GM23248 (cell line): Measurements from ENCODE around the gene CFAP57. TPM values are rescaled to one million over a fixed set of nuclear protein-coding genes. Genes with fewer than 3 reads are reported as not detected.

Source experiments
- DNase-seq: peaks from one replicate; pipeline ENCODE4 v3.0.0-alpha.2; 2015
- H2AFZ ChIP-seq: fragments of 200-600 bp; sonication (generic); 2 replicates; pipeline ENCODE4 v1.6.1; 2016; ENCODE audit warnings: antibody characterized with exemption
- H3F3A ChIP-seq: fragments of 200-600 bp; sonication (generic); 2 replicates; pipeline ENCODE4 v1.6.1; 2016; ENCODE audit warnings: mild to moderate bottlenecking, antibody characterized with exemption, mixed run types; ENCODE audit not compliant: insufficient read depth
- H3K27ac ChIP-seq: fragments of 200-600 bp; sonication (generic); 2 replicates; pipeline ENCODE4 v1.5.1; 2016; ENCODE audit warnings: mild to moderate bottlenecking
- H3K27me3 ChIP-seq: fragments of 200-600 bp; sonication (generic); replicated peaks from 2 replicates; pipeline ENCODE4 v1.6.1; 2016; ENCODE audit warnings: mild to moderate bottlenecking; ENCODE audit not compliant: insufficient read depth
- H3K36me3 ChIP-seq: fragments of 200-600 bp; sonication (generic); 2 replicates; pipeline ENCODE4 v1.6.1; 2016; ENCODE audit warnings: low read depth, mild to moderate bottlenecking
- H3K4me1 ChIP-seq: fragments of 200-600 bp; sonication (generic); 2 replicates; pipeline ENCODE4 v1.6.1; 2016; ENCODE audit warnings: mild to moderate bottlenecking; ENCODE audit not compliant: insufficient read depth
- H3K4me2 ChIP-seq: fragments of 200-600 bp; sonication (generic); one replicate; pipeline ENCODE4 v1.6.1; 2016; ENCODE audit warnings: mild to moderate bottlenecking; ENCODE audit not compliant: unreplicated experiment
- H3K4me3 ChIP-seq: fragments of 200-600 bp; sonication (generic); 2 replicates; pipeline ENCODE4 v1.5.1; 2016; ENCODE audit warnings: mild to moderate bottlenecking
- H3K79me2 ChIP-seq: fragments of 200-600 bp; sonication (generic); 2 replicates; pipeline ENCODE4 v1.6.1; 2016; ENCODE audit warnings: mild to moderate bottlenecking; ENCODE audit not compliant: insufficient read depth
- H3K9ac ChIP-seq: fragments of 200-600 bp; sonication (generic); 2 replicates; pipeline ENCODE4 v1.6.1; 2016; ENCODE audit warnings: mild to moderate bottlenecking
- H3K9me2 ChIP-seq: fragments of 200-600 bp; sonication (generic); 2 replicates; pipeline ENCODE4 v1.6.1; 2016; ENCODE audit warnings: mixed run types, mild to moderate bottlenecking, moderate library complexity; ENCODE audit not compliant: insufficient read depth
- H3K9me3 ChIP-seq: fragments of 200-600 bp; sonication (generic); one replicate; pipeline ENCODE4 v1.6.1; 2017; ENCODE audit warnings: low read depth
- H4K20me1 ChIP-seq: fragments of 200-600 bp; sonication (generic); 2 replicates; pipeline ENCODE4 v1.6.0; 2016; ENCODE audit not compliant: insufficient read depth
- EZH2 ChIP-seq: fragments of 200-600 bp; sonication (generic); IDR thresholded peaks from 2 replicates; pipeline ENCODE4 v1.6.1; 2018; ENCODE audit warnings: antibody characterized with exemption, mild to moderate bottlenecking; ENCODE audit not compliant: insufficient read depth, poor library complexity, severe bottlenecking
- EZH2phosphoT487 ChIP-seq: fragments of 200-600 bp; sonication (generic); IDR thresholded peaks from 2 replicates; pipeline ENCODE4 v1.6.1; 2018; ENCODE audit warnings: antibody characterized with exemption, moderate library complexity, mild to moderate bottlenecking, low read depth; ENCODE audit not compliant: insufficient read depth
- WGBS, 2 experiments: methylation state at CpG; one replicate each; pipeline ENCODE4 v1.1.6; 2015 to 2017; ENCODE audit warnings: low lambda C conversion rate in 2 of 2, low coverage in 1 of 2; ENCODE audit errors: missing lambda C conversion rate in 2 of 2; 5-methylcytosine and 5-hydroxymethylcytosine counted together
- in situ Hi-C: fragments of 300-500 bp; cut with MboI; formaldehyde crosslinking; loops from 2 replicates; pipeline ENCODE4 v1.15.0; 2020
- polyA plus RNA-seq: library from polyadenylated mRNA; unstranded; fragments of >200 nt; fragmentation: Nextera tagmentation; extraction: Ambion mirVana; gene quantifications from 2 replicates; pipeline ENCODE4 v1.2.1, GENCODE V29; 2016
- total RNA-seq: library from RNA; depleted of rRNA; stranded (reverse); fragments of >200 nt; shearing (Covaris generic); gene quantifications from 2 replicates; pipeline ENCODE4 v1.2.3, GENCODE V29; 2014; rRNA removed

CFAP57 gene
- total RNA-seq (0.32 and 0.63 TPM in 2 replicates), polyA plus RNA-seq (0.32 and 0.35 TPM in 2 replicates)

DNA sequence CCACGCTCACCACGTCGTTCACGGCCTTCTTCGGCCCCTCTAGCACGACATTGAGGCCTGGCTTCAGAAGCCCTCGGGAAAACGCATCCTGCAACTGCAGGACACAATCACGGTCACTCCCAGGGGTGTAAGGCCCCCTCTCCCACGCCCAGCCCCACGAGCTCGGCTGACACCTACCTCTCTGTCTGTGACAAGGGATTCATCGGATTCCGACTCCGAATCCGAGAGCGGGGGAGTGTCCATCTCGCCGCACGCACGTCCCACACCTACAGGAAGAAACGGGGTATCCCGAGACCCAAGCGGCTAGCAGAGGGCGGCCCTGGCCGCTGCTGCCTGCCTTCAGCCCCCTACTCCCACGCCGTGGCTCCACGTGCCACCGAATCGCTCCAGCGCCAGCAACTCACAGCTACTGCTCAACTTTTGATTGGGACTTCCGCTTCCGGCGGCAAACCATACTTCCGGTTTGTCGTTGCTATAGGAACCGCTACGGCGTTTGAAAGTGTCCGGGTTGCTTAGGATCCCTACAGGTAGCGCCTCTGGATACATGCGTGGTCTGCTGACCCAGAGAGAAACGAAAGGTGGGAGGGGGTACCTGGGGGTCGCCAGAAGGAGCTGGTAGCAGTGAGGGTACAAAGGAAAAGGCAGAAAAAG lies at the start of gene CFAP57, which contains the start of gene EBNA1BP2:
CFAP57 (plus strand) TSS at position 455 of the 651 bp plus-strand sequence. CDS start 424 bp downstream, outside the sequence.
EBNA1BP2 (minus strand) TSS at position 415 of the 651 bp plus-strand sequence; CDS start at position 243, 172 bp downstream.
- 1% methylated on average over 41 to 45 of the region's 45 CpGs for WGBS, 2 experiments
- Histone ChIP-seq H2AFZ (peak within 1 kb of the TSS; percentile 94), H3K27ac (peak within 1 kb of the TSS; percentile 59), H3K9ac (peak within 1 kb of the TSS; percentile 93), H3K4me2 (peak within 1 kb of the TSS; percentile 100), H3K27me3 (no peaks in the 10 kb centered on the region), H3K79me2 (peaks cover 51% of the 10 kb centered on the region), H3K4me1 (0 out of 2 replicates have a peak, but pooled peaks cover 11% of the 10 kb centered on the region), H3F3A (no peaks in the 10 kb centered on the region), H3K36me3 (peaks cover 26% of the 10 kb centered on the region), H3K9me3 (no peaks in the 10 kb centered on the region), H3K4me3 (peak within 1 kb of the TSS; percentile 95), H4K20me1 (no peaks in the 10 kb centered on the region), H3K9me2 (no peaks in the 10 kb centered on the region)
- in situ Hi-C loops, result no loop called here
- TF ChIP-seq EZH2phosphoT487 (no peak), EZH2 (no peak)
- DNase-seq, result peak; percentile 95

DNA sequence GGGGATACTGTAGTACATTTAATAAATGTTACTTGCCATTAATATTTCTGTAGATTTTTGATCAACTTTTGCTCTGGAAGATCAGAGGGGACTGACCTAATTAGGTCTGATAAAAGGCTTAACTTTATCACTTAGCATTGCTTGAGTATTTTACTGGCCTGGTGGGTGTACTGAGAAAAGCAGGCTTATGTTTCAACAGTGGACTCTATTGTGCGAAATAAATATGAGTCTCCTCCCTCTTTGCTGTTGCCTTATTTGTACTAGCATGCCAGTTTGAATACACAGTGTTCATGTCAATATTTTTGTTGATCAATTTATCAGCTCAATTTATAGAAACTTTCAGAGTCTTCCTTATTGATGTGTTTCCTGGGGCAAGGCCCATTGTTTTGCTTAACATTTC lies 49.1 kb upstream of the CFAP57 start:
- no peaks in the 10 kb centered on the region for H4K20me1 ChIP-seq
- no peaks in the 10 kb centered on the region for H3K36me3 ChIP-seq
- no peak for DNase-seq
- no peaks in the 10 kb centered on the region for H3K9me3 ChIP-seq
- H3K4me2 ChIP-seq, result no peak overlapping the region
- no peaks in the 10 kb centered on the region for H3K9me2 ChIP-seq
- no peak overlapping the region for H2AFZ ChIP-seq
- no peak overlapping the region for H3K9ac ChIP-seq
- H3K4me1 ChIP-seq, result no peaks in the 10 kb centered on the region
- in situ Hi-C loops, result no loop called here
- H3F3A ChIP-seq, result no peaks in the 10 kb centered on the region
- no peak overlapping the region for H3K27ac ChIP-seq
- WGBS, 2 experiments, result 79% methylated on average over 1 of the region's 1 CpG
- TF ChIP-seq EZH2phosphoT487 (no peak), EZH2 (no peak)
- H3K4me3 ChIP-seq, result no peak overlapping the region
- H3K27me3 ChIP-seq, result peaks cover 9% of the 10 kb centered on the region
- H3K79me2 ChIP-seq, result no peaks in the 10 kb centered on the region

DNA sequence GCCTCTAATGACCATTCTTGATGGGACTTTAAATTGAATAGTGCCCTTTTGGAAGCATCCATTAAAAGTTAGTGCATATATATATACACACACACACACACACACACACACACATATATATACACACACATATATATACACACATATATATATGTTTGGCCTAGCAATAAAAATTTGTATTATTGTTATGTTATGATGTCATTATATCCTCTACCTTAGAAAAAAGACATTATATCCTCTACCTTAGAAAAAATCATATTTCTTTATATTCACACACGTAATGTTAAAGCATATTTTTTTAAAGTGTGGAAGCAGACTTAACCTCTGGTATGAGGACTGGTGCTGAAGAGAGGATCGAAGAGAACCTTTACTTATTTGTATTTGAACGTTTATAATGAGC lies 43.3 kb upstream of the CFAP57 start:
- H3K79me2 ChIP-seq, result no peaks in the 10 kb centered on the region
- no peaks in the 10 kb centered on the region for H4K20me1 ChIP-seq
- 30 to 39% methylated on average over 3 of the region's 3 CpGs for WGBS, 2 experiments
- H3K36me3 ChIP-seq, result no peaks in the 10 kb centered on the region
- H3K4me2 ChIP-seq, result no peak overlapping the region
- H2AFZ ChIP-seq, result no peak overlapping the region
- no peak overlapping the region for H3K4me3 ChIP-seq
- H3K9ac ChIP-seq, result no peak overlapping the region
- H3K9me2 ChIP-seq, result no peaks in the 10 kb centered on the region
- no peaks in the 10 kb centered on the region for H3K9me3 ChIP-seq
- no peak for DNase-seq
- peaks cover 28% of the 10 kb centered on the region for H3K27me3 ChIP-seq
- in situ Hi-C loops, result no loop called here
- no peak overlapping the region for H3K27ac ChIP-seq
- no peaks in the 10 kb centered on the region for H3F3A ChIP-seq
- no peak for TF ChIP-seq EZH2
- TF ChIP-seq EZH2phosphoT487, result no peak
- H3K4me1 ChIP-seq, result no peaks in the 10 kb centered on the region

DNA sequence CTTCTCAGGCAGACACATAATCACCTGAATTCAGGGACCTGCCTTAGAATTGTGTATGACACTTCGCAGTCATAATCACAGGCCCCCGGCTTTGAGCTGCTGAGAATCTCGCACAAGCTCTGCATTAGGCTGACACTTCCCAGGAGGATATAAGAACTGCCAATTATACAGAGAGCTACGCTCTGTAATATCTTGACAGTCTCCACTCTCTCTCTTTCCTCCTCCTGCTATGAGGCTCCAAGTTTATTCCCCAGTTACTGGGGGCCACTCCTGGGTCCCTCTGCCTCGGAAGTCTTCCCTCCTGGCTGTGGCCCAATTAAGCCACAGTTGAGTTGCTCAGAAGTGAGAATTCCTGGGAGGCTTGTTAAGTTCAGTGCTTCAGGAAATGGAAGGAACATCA lies 42.7 kb upstream of the CFAP57 start:
- H3K9me3 ChIP-seq, result no peaks in the 10 kb centered on the region
- no peak for DNase-seq
- no peaks in the 10 kb centered on the region for H3F3A ChIP-seq
- H3K27me3 ChIP-seq, result peaks cover 28% of the 10 kb centered on the region
- TF ChIP-seq EZH2 (no peak), EZH2phosphoT487 (no peak)
- H3K27ac ChIP-seq, result no peak overlapping the region
- no peaks in the 10 kb centered on the region for H3K9me2 ChIP-seq
- H3K79me2 ChIP-seq, result no peaks in the 10 kb centered on the region
- in situ Hi-C loops, result no loop called here
- no peaks in the 10 kb centered on the region for H4K20me1 ChIP-seq
- H3K36me3 ChIP-seq, result no peaks in the 10 kb centered on the region
- H3K9ac ChIP-seq, result no peak overlapping the region
- H2AFZ ChIP-seq, result no peak overlapping the region
- H3K4me2 ChIP-seq, result no peak overlapping the region
- WGBS, 2 experiments, result 21 to 27% methylated on average over 5 of the region's 5 CpGs
- H3K4me1 ChIP-seq, result no peaks in the 10 kb centered on the region
- no peak overlapping the region for H3K4me3 ChIP-seq
